ENCODE results near the gene RCOR1.

DNA sequence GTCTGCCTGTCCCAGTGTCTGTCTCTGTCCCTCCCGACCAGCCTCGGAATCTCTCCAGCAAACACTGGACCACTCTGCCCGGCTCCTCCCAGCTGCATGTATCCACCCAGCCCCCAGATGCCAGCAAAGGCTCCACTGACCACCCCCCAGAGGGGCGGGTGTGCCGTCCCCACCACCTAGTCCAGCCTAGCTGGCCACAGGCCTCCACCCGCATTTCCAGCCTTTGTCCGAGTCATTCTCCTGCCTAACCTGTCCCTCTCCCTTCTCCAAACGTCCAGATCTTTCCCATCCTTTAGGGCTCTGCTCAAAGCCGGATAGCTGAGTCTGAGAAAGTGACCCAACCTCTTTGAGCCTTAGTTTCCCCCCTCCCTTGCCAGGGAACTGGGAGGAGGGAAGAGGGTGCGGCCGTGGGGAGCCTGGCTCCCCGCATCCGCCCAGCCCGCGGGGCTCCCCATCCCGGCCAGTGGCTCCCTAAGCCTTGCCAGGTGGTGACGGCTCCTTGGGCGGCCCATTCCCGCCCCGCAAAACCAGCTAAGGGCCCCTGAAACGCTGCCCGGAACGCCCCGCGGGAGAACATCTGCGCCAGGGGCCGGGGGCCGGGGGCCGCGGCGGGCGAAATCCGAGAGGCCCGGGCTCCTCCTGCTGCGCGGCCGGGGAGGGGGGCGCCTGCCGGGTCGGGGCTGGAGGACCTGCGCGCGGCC is 48.3 kb upstream of the RCOR1 start:
- TF ChIP-seq POLR2A (IDR thresholded peaks at IDR 0.05; ENCODE audit: low read length) = no peak
- no peak for TF ChIP-seq GATA1 (IDR thresholded peaks at IDR 0.05; ENCODE audit: low read depth, low read length)

All from erythroblast (primary cell).